IMR-90 (cell line): ENCODE data around the gene MYDGF. TPM values are rescaled to one million over a fixed set of nuclear protein-coding genes. Genes with fewer than 3 reads are reported as not detected.

Source experiments
- ATAC-seq: fragments of 200-7000 bp; cut with Tn5 transposase; 2 replicates; pipeline ENCODE4 v1.9.1; 2020; ENCODE audit warnings: low read depth, mild to moderate bottlenecking, moderate library complexity
- BruUV-seq: library from RNA; stranded (reverse); fragments of 400-500 nt; replicated peaks from 2 replicates; lab custom pipeline; 2021; lab: Mats Ljungman, UMichigan
- CTCF ChIA-PET: fragments of 300-600 bp; formaldehyde crosslinking; extraction: SDS; loops from one replicate; lab custom pipeline; 2021; ENCODE audit warnings: antibody characterized with exemption; lab: Yijun Ruan, JAX
- POLR2A ChIA-PET: fragments of 300-600 bp; sonication (Branson Sonifier 250); formaldehyde crosslinking; loops from one replicate; lab custom pipeline; 2022; ENCODE audit warnings: antibody characterized with exemption; ENCODE audit not compliant: unreplicated experiment; lab: Charles Lee
- DNase-seq: peaks from one replicate; pipeline ENCODE4 v3.0.0; 2013
- H2AFZ ChIP-seq: replicated peaks from 2 replicates; pipeline ENCODE3; 2013; ENCODE audit warnings: low read length, mild to moderate bottlenecking; ENCODE audit not compliant: poor library complexity
- H2AK5ac ChIP-seq: 2 replicates; pipeline ENCODE4 v1.6.1; 2013; ENCODE audit warnings: low read depth, low read length, inconsistent platforms
- H2AK9ac ChIP-seq: replicated peaks from 2 replicates; pipeline ENCODE3; 2013; ENCODE audit warnings: mild to moderate bottlenecking, low read depth, low read length, moderate library complexity; ENCODE audit not compliant: poor library complexity
- H2BK120ac ChIP-seq: 2 replicates; pipeline ENCODE4 v1.6.1; 2013; ENCODE audit warnings: low read depth, low read length, inconsistent platforms
- H2BK15ac ChIP-seq: 3 replicates; pipeline ENCODE4 v1.6.1; 2013; ENCODE audit warnings: low read depth, low read length, inconsistent platforms
- H2BK20ac ChIP-seq: 2 replicates; pipeline ENCODE4 v1.6.1; 2013; ENCODE audit warnings: low read depth, mild to moderate bottlenecking, inconsistent platforms, low read length, moderate library complexity
- H2BK5ac ChIP-seq: 2 replicates; pipeline ENCODE4 v1.6.1; 2013; ENCODE audit warnings: mild to moderate bottlenecking, low read depth, low read length, inconsistent platforms; ENCODE audit not compliant: poor library complexity, severe bottlenecking
- H3K14ac ChIP-seq: replicated peaks from 2 replicates; pipeline ENCODE4 v1.6.1; 2013; ENCODE audit warnings: low read depth, low read length, inconsistent platforms
- H3K18ac ChIP-seq: 2 replicates; pipeline ENCODE4 v1.6.1; 2013; ENCODE audit warnings: low read depth, low read length, control low read depth
- H3K23ac ChIP-seq: 2 replicates; pipeline ENCODE4 v1.6.1; 2013; ENCODE audit warnings: low read depth, low read length, inconsistent platforms
- H3K27ac ChIP-seq: 2 replicates; pipeline ENCODE4 v1.5.1; 2013; ENCODE audit warnings: mild to moderate bottlenecking, control low read depth, low read length; ENCODE audit not compliant: insufficient read depth
- H3K27me3 ChIP-seq: 2 replicates; pipeline ENCODE4 v1.6.1; 2013; ENCODE audit warnings: low read length; ENCODE audit not compliant: control insufficient read depth, insufficient read depth
- H3K36me3 ChIP-seq: 2 replicates; pipeline ENCODE4 v1.6.1; 2013; ENCODE audit warnings: low read length, mixed read lengths; ENCODE audit not compliant: control insufficient read depth, insufficient read depth
- H3K4ac ChIP-seq: 2 replicates; pipeline ENCODE4 v1.6.1; 2013; ENCODE audit warnings: low read depth, low read length, inconsistent platforms
- H3K4me1 ChIP-seq: 2 replicates; pipeline ENCODE4 v1.6.1; 2013; ENCODE audit warnings: low read length, mixed read lengths; ENCODE audit not compliant: control insufficient read depth, insufficient read depth
- H3K4me2 ChIP-seq: 2 replicates; pipeline ENCODE4 v1.6.1; 2013; ENCODE audit warnings: low read depth, mild to moderate bottlenecking, control low read depth, low read length, moderate library complexity
- H3K4me3 ChIP-seq: 2 replicates; pipeline ENCODE4 v1.5.1; 2013; ENCODE audit warnings: low read depth, mild to moderate bottlenecking, control low read depth, low read length, moderate library complexity; ENCODE audit not compliant: insufficient read depth
- H3K56ac ChIP-seq: 2 replicates; pipeline ENCODE4 v1.6.1; 2013; ENCODE audit warnings: low read length, inconsistent platforms; ENCODE audit not compliant: insufficient read depth; ENCODE audit errors: extremely low read depth
- H3K79me1 ChIP-seq, 2 experiments: 2 replicates each; pipeline ENCODE4 v1.6.1; 2013; ENCODE audit warnings: low read length in 2 of 2, inconsistent platforms in 1 of 2, low read depth in 1 of 2
- H3K9ac ChIP-seq: 2 replicates; pipeline ENCODE4 v1.6.1; 2013; ENCODE audit warnings: low read depth, low read length, control low read depth
- H3K9me1 ChIP-seq: 2 replicates; pipeline ENCODE4 v1.6.1; 2013; ENCODE audit warnings: low read length, inconsistent platforms; ENCODE audit not compliant: insufficient read depth
- H3K9me3 ChIP-seq: 2 replicates; pipeline ENCODE4 v1.6.1; 2013; ENCODE audit warnings: low read length; ENCODE audit not compliant: control insufficient read depth, insufficient read depth
- H4K20me1 ChIP-seq: 2 replicates; pipeline ENCODE4 v1.6.1; 2013; ENCODE audit warnings: low read length, inconsistent platforms; ENCODE audit not compliant: insufficient read depth
- H4K5ac ChIP-seq: 2 replicates; pipeline ENCODE4 v1.6.1; 2013; ENCODE audit warnings: mild to moderate bottlenecking, low read depth, low read length, control low read depth
- H4K8ac ChIP-seq, 2 experiments: 2 replicates each; pipeline ENCODE4 v1.6.1; 2013; ENCODE audit warnings: low read depth in 2 of 2, low read length in 2 of 2, control low read depth in 1 of 2, inconsistent platforms in 1 of 2
- H4K91ac ChIP-seq: 2 replicates; pipeline ENCODE4 v1.6.1; 2013; ENCODE audit warnings: low read depth, low read length, inconsistent platforms; ENCODE audit not compliant: insufficient read depth
- POLR2A ChIP-seq: IDR thresholded peaks from 2 replicates; pipeline ENCODE4 v1.6.1; 2012; ENCODE audit warnings: mild to moderate bottlenecking, low read depth, low read length
- WGBS, 2 experiments: methylation state at CpG; one replicate each; pipeline versions ENCODE4 v1.1.5 to v1.1.7; 2013; ENCODE audit warnings: missing lambda C conversion rate in 2 of 2; ENCODE audit not compliant: insufficient read length in 1 of 2; ENCODE audit errors: extremely low coverage in 2 of 2; 5-methylcytosine and 5-hydroxymethylcytosine counted together
- dilution Hi-C: fragments of 300-500 bp; cut with HindIII; formaldehyde crosslinking; loops from one replicate; pipeline ENCODE4 v1.14.3; 2018; ENCODE audit warnings: low sequenced_read_pairs; ENCODE audit not compliant: unreplicated experiment
- in situ Hi-C: fragments of 300-500 bp; cut with MboI; formaldehyde crosslinking; loops from 3 replicates; pipeline ENCODE4 v1.14.3; 2019; ENCODE audit warnings: low sequenced_read_pairs, inconsistent platforms, mixed read lengths
- intact Hi-C: fragments of 100-400 bp; cut with micrococcal nuclease; formaldehyde crosslinking; loops from 2 replicates; pipeline ENCODE4 v1.10.0; 2022
- polyA plus RNA-seq, 3 experiments: library from polyadenylated mRNA; depleted of rRNA; stranded (reverse); fragments of >200 nt; gene quantifications; 2 replicates each; pipeline ENCODE4 v1.2.3, GENCODE V29; 2012; ENCODE audit warnings: low replicate concordance in 1 of 3
- total RNA-seq: library from RNA; depleted of rRNA; stranded (reverse); fragments of >200 nt; gene quantifications from 2 replicates; pipeline ENCODE4 v1.2.3, GENCODE V29; 2012

MYDGF gene
- total and polyA plus RNA-seq, 2 of the 4 experiments (the other 2 are of a cell fraction), result 203 to 310 TPM

GRCh38 chr19:4640247-4641000 lies 29.7 kb downstream of the MYDGF start:
- H3K79me1 ChIP-seq, result peaks cover 20 to 33% of the 10 kb centered on the region in 2 experiments
- no peak overlapping the region for H3K18ac ChIP-seq
- H3K23ac ChIP-seq, result no peak overlapping the region; the same call in 1 of the 2 replicates
- ChIA-PET CTCF (no interaction called here), POLR2A (no interaction called here)
- H2BK5ac ChIP-seq, result no peak overlapping the region
- H4K5ac ChIP-seq, result no peak overlapping the region
- H3K4ac ChIP-seq, result peak overlapping the region; percentile 66
- intact Hi-C loops (no loop called here), dilution Hi-C loops (no loop called here), in situ Hi-C loops (no loop called here)
- H2AK9ac ChIP-seq, result peak overlapping the region; percentile 91
- no peaks in the 10 kb centered on the region for H3K9me3 ChIP-seq
- peak overlapping the region in 1 of 2 experiments; percentile 28; a peak in 1 of 4 replicates for H4K8ac ChIP-seq
- H3K4me2 ChIP-seq, result peak overlapping the region; percentile 95
- no peak for ATAC-seq
- DNase-seq, result no peak
- H3K9ac ChIP-seq, result peak overlapping the region; percentile 85; the same call in 1 of the 2 replicates
- H3K27me3 ChIP-seq, result no peaks in the 10 kb centered on the region
- H3K14ac ChIP-seq, result no peak overlapping the region
- H3K27ac ChIP-seq, result no peak overlapping the region
- no peaks in the 10 kb centered on the region for H3K36me3 ChIP-seq
- H4K20me1 ChIP-seq, result peaks cover 2% of the 10 kb centered on the region; the same call in 1 of the 2 replicates
- 81% methylated on average over 8 of the region's 17 CpGs; no CpG with 5 or more reads in 1 of the 2 experiments for WGBS, 2 experiments
- H2BK20ac ChIP-seq, result no peak overlapping the region
- H3K9me1 ChIP-seq, result no peaks in the 10 kb centered on the region; the same call in 1 of the 2 replicates
- H3K56ac ChIP-seq, result no peak overlapping the region
- H2BK15ac ChIP-seq, result no peak overlapping the region
- peak overlapping the region; percentile 74; the same call in 1 of the 2 replicates for H3K4me3 ChIP-seq
- no peak overlapping the region for H4K91ac ChIP-seq
- BruUV-seq, result no TSS peak
- H2AK5ac ChIP-seq, result 0 out of 2 replicates have a peak overlapping the region, but pooled peaks have one; percentile 93
- H2BK120ac ChIP-seq, result no peak overlapping the region
- peaks cover 9% of the 10 kb centered on the region for H3K4me1 ChIP-seq
- TF ChIP-seq POLR2A, result no peak
- peak overlapping the region; percentile 95 for H2AFZ ChIP-seq
